ENCODE results near the gene SLC39A2. TPM values are rescaled to one million over a fixed set of nuclear protein-coding genes. Genes with fewer than 3 reads are reported as not detected.

SLC39A2 gene
- polyA plus RNA-seq, 1 donor (not counting 4 experiments of a cell fraction or from before 2014, with no cell fraction given), result 0.94 TPM

DNA sequence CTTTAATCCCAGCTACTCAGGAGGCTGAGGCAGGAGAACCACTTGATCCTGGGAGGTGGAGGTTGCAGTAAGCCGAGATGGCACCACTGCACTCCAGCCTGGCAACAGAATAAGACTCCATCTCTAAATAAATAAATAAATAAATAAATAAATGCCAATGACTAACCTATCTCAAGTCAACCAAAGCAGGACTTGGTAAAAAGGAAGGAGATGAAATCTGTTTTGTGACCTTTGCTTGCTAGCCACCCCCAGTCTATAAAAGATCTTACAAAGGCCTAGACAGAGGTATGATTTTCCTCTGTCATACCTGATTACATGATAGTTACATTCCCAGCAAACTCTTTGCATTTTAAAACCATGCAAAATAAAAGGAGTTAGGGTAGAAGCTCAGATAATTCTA is 22.8 kb upstream of the SLC39A2 start:
- FAIRE-seq, result no peak
- DNase-seq (ENCODE audit: low read depth, low spot score), result no peak
- Histone ChIP-seq H3K27me3 (ENCODE audit: control insufficient read depth, extremely low read depth, insufficient read depth, low read length) (no peaks in the 10 kb centered on the region), H3K9me3 (ENCODE audit: control insufficient read depth, low read depth, low read length) (no peaks in the 10 kb centered on the region), H3K27ac (ENCODE audit: control insufficient read depth, insufficient read depth, low read length) (no peak overlapping the region), H3K9ac (ENCODE audit: control insufficient read depth, extremely low read depth, insufficient read depth, low read length) (no peak overlapping the region), H3K36me3 (ENCODE audit: control insufficient read depth in 2 of 2, extremely low read depth in 1 of 2, insufficient read depth in 2 of 2, low read length in 2 of 2) (no peaks in the 10 kb centered on the region), H4K20me1 (ENCODE audit: control insufficient read depth, extremely low read depth, insufficient read depth, low read length) (no peaks in the 10 kb centered on the region), H3K9me1 (ENCODE audit: control insufficient read depth, extremely low read depth, insufficient read depth, low read length) (no peaks in the 10 kb centered on the region), H3K4me3 (ENCODE audit: control insufficient read depth in 2 of 3, extremely low read depth in 1 of 3, insufficient read depth in 2 of 3, low read depth in 1 of 3, low read length in 3 of 3) (no peak overlapping the region), H3K79me2 (ENCODE audit: control insufficient read depth, insufficient read depth, low read length) (no peaks in the 10 kb centered on the region), H2AFZ (ENCODE audit: control insufficient read depth, low read length) (no peak overlapping the region), H3K4me1 (ENCODE audit: control insufficient read depth, extremely low read depth, insufficient read depth, low read length) (peaks cover 12% of the 10 kb centered on the region), H3K4me2 (ENCODE audit: control insufficient read depth, extremely low read depth, insufficient read depth, low read depth, low read length) (no peak overlapping the region)
- TF ChIP-seq, protein P1, sequence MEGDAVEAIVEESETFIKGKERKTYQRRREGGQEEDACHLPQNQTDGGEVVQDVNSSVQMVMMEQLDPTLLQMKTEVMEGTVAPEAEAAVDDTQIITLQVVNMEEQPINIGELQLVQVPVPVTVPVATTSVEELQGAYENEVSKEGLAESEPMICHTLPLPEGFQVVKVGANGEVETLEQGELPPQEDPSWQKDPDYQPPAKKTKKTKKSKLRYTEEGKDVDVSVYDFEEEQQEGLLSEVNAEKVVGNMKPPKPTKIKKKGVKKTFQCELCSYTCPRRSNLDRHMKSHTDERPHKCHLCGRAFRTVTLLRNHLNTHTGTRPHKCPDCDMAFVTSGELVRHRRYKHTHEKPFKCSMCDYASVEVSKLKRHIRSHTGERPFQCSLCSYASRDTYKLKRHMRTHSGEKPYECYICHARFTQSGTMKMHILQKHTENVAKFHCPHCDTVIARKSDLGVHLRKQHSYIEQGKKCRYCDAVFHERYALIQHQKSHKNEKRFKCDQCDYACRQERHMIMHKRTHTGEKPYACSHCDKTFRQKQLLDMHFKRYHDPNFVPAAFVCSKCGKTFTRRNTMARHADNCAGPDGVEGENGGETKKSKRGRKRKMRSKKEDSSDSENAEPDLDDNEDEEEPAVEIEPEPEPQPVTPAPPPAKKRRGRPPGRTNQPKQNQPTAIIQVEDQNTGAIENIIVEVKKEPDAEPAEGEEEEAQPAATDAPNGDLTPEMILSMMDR (optimal IDR thresholded peaks at IDR 0.05 in 1 of 3, IDR thresholded peaks at IDR 0.05 in 1 of 3, conservative IDR thresholded peaks at IDR 0.05 in 1 of 3; ENCODE audit: extremely low read depth in 1 of 3, insufficient read depth in 2 of 3, low read length in 3 of 3), result no peak
- dilution Hi-C loops (cut with MboI; ENCODE audit: extremely low pct_ligation_motif_present, low sequenced_read_pairs), result no loop called here

DNA sequence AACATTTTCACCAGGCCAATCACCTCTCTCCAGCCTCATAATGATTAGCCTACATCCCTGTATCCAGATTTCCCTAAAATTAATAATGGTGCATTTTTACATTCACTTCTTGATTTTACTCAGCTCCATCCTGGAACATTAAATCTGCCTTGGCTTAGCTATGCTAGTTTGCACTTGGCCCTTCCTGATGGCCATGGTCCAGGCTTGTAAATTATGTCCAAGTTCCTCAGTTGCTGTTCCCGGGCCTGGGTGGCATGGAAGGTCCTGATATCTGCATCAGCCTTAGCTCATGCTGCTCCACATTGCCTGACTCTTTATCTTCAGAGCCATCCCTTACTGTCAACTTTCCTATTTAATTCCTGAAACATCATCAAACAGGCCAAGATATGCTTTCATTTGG is 20.4 kb upstream of the SLC39A2 start:
- no peak for TF ChIP-seq EZH2 (IDR thresholded peaks at IDR 0.05; ENCODE audit: low read length)
- TF ChIP-seq, protein P1 (optimal IDR thresholded peaks at IDR 0.05 in 1 of 3, IDR thresholded peaks at IDR 0.05 in 1 of 3, conservative IDR thresholded peaks at IDR 0.05 in 1 of 3; ENCODE audit: extremely low read depth in 1 of 3, insufficient read depth in 2 of 3, low read length in 3 of 3), result no peak
- no peak for FAIRE-seq

More for the DNA sequence above, 20.4 kb upstream of the SLC39A2 start:
- DNase-seq (ENCODE audit: low read depth, low spot score), result no peak
- Histone ChIP-seq H3K4me3 (ENCODE audit: control insufficient read depth in 2 of 3, extremely low read depth in 1 of 3, insufficient read depth in 2 of 3, low read depth in 1 of 3, low read length in 3 of 3) (no peak overlapping the region), H2AFZ (ENCODE audit: control insufficient read depth, low read length) (no peak overlapping the region), H3K79me2 (ENCODE audit: control insufficient read depth, insufficient read depth, low read length) (no peaks in the 10 kb centered on the region), H3K9ac (ENCODE audit: control insufficient read depth, extremely low read depth, insufficient read depth, low read length) (no peak overlapping the region), H4K20me1 (ENCODE audit: control insufficient read depth, extremely low read depth, insufficient read depth, low read length) (no peaks in the 10 kb centered on the region), H3K9me1 (ENCODE audit: control insufficient read depth, extremely low read depth, insufficient read depth, low read length) (no peaks in the 10 kb centered on the region), H3K9me3 (ENCODE audit: control insufficient read depth, low read depth, low read length) (no peaks in the 10 kb centered on the region), H3K4me1 (ENCODE audit: control insufficient read depth, extremely low read depth, insufficient read depth, low read length) (peaks cover 3% of the 10 kb centered on the region), H3K27ac (ENCODE audit: control insufficient read depth, insufficient read depth, low read length) (no peak overlapping the region), H3K4me2 (ENCODE audit: control insufficient read depth, extremely low read depth, insufficient read depth, low read depth, low read length) (no peak overlapping the region), H3K36me3 (ENCODE audit: control insufficient read depth in 2 of 2, extremely low read depth in 1 of 2, insufficient read depth in 2 of 2, low read length in 2 of 2) (no peaks in the 10 kb centered on the region), H3K27me3 (ENCODE audit: control insufficient read depth, extremely low read depth, insufficient read depth, low read length) (no peaks in the 10 kb centered on the region)
- dilution Hi-C loops (cut with MboI; ENCODE audit: extremely low pct_ligation_motif_present, low sequenced_read_pairs), result no loop called here

Measured in keratinocyte (primary cell).